ENCODE results near the gene GPATCH1. TPM values are rescaled to one million over a fixed set of nuclear protein-coding genes. Genes with fewer than 3 reads are reported as not detected.

Gene GPATCH1
- total and polyA plus RNA-seq, 2 donors from 2014 or later: 4.3 to 9.1 TPM

- Histone ChIP-seq H3K4me3 (ENCODE audit: low read length in 3 of 3) (no peak overlapping the region), H3K27me3 (ENCODE audit: control insufficient read depth, insufficient read depth, low read length) (no peaks in the 10 kb centered on the region), H3K36me3 (ENCODE audit: control insufficient read depth in 2 of 3, insufficient read depth in 3 of 3, low read length in 3 of 3) (peaks cover 3 to 21% (median 20%) of the 10 kb centered on the region in 3 donors), H3K27ac (ENCODE audit: low read depth in 2 of 2, low read length in 2 of 2) (no peak overlapping the region), H3K9ac (ENCODE audit: low read length in 3 of 3) (no peak overlapping the region), H3K4me1 (ENCODE audit: control insufficient read depth in 2 of 3, insufficient read depth in 2 of 3, low read depth in 1 of 3, low read length in 3 of 3) (no peaks in the 10 kb centered on the region), H3K9me3 (ENCODE audit: control insufficient read depth in 2 of 3, insufficient read depth in 1 of 3, low read length in 3 of 3) (no peaks in the 10 kb centered on the region)
- intact Hi-C loops (cut with DNase I): no loop called here
- no peak for FAIRE-seq
- no peak for DNase-seq
- no peak for TF ChIP-seq CTCF (IDR thresholded peaks at IDR 0.05; ENCODE audit: borderline replicate concordance, extremely low read depth, insufficient read depth)
These were observed 36.5 kb downstream of the GPATCH1 start for GRCh38 chr19:33117501-33117900.

DNA sequence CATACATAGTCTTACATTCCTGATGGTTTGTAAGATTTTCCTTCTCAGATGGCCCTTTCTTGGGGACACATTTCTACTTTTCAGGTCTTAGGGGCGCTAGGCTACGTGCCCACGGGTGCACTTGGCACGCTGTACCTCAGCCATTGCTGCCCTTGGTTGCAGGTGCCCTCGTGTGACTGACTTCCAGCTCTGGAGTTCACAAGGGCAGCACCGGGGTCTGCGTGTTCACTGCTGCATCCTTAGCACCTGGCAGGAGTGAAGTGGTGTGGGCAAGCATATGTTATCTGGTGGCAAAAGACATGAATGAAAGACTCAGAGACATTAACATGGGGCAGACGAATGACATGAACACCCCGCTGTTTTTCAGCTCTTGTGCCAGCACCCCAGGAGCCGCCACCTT is 37.7 kb downstream of the GPATCH1 start:
- Histone ChIP-seq H3K4me3 (ENCODE audit: low read length in 3 of 3) (no peak overlapping the region), H3K27me3 (ENCODE audit: control insufficient read depth, insufficient read depth, low read length) (no peaks in the 10 kb centered on the region), H3K27ac (ENCODE audit: low read depth in 2 of 2, low read length in 2 of 2) (no peak overlapping the region), H3K9me3 (ENCODE audit: control insufficient read depth in 2 of 3, insufficient read depth in 1 of 3, low read length in 3 of 3) (no peaks in the 10 kb centered on the region), H3K36me3 (ENCODE audit: control insufficient read depth in 2 of 3, insufficient read depth in 3 of 3, low read length in 3 of 3) (peaks cover 3 to 19% (median 14%) of the 10 kb centered on the region in 3 donors), H3K9ac (ENCODE audit: low read length in 3 of 3) (no peak overlapping the region), H3K4me1 (ENCODE audit: control insufficient read depth in 2 of 3, insufficient read depth in 2 of 3, low read depth in 1 of 3, low read length in 3 of 3) (no peaks in the 10 kb centered on the region)
- peak in 1 of 5 donors; percentile 34 for DNase-seq
- intact Hi-C loops (cut with DNase I): no loop called here
- no peak for TF ChIP-seq CTCF (IDR thresholded peaks at IDR 0.05; ENCODE audit: borderline replicate concordance, extremely low read depth, insufficient read depth)
- FAIRE-seq: no peak

DNA sequence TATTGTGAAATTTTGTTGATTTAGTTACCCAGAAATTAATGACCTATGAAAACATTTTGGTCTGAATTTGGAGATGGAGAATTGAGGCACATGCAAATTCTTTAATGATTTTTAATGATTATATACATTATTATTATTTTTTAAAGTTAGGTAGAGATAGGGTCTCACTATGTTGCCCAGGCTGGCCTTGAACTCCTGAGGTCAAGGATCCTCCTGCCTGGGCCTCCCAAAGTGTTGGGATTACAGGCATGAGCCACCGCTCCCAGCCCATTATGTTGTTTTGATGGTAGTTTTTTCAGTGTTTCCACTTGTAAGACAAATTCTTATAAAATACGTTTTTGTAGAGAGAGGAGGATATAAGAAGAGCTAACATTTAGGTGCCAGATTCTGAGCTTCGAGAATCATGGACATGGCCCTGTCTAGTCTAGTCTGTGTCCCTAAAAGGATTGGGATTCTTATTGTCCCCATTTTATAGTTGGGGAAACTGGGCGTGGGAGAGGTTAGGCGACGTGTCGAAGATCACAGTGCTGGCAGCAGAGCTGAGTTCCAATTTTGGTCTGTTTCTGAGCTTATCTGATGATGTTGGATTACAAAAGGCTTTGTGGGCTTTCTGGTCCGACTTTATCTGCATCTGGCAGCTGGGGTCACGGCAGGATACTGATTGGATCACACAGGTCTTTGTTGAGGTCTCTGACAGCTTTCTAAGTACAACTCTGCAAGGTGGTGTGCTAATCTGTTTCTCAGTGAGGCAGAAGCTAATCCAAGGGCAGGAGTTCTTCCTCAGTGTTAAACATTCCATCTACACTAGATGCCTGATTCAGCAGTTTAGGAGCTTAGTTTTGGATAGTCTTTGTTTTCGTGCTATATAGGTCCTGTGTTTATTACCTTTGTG is 43.5 kb downstream of the GPATCH1 start:
- Histone ChIP-seq H3K4me1 (ENCODE audit: control insufficient read depth in 2 of 3, insufficient read depth in 2 of 3, low read depth in 1 of 3, low read length in 3 of 3) (no peaks in the 10 kb centered on the region), H3K27ac (ENCODE audit: low read depth in 2 of 2, low read length in 2 of 2) (no peak overlapping the region), H3K9me3 (ENCODE audit: control insufficient read depth in 2 of 3, insufficient read depth in 1 of 3, low read length in 3 of 3) (no peaks in the 10 kb centered on the region), H3K9ac (ENCODE audit: low read length in 3 of 3) (no peak overlapping the region), H3K36me3 (ENCODE audit: control insufficient read depth in 2 of 3, insufficient read depth in 3 of 3, low read length in 3 of 3) (peaks cover 0 to 8% (median 7%) of the 10 kb centered on the region in 3 donors), H3K4me3 (ENCODE audit: low read length in 3 of 3) (no peak overlapping the region), H3K27me3 (ENCODE audit: control insufficient read depth, insufficient read depth, low read length) (no peaks in the 10 kb centered on the region)
- DNase-seq: no peak
- TF ChIP-seq CTCF (IDR thresholded peaks at IDR 0.05; ENCODE audit: borderline replicate concordance, extremely low read depth, insufficient read depth): no peak
- intact Hi-C loops (cut with DNase I): no loop called here
- FAIRE-seq: no peak

Data from kidney (tissue), 14 donors.